GM12874 (cell line): ENCODE measurements around the gene RIBC2.

Experiments used
- CTCF ChIP-seq: IDR thresholded peaks from 2 replicates; pipeline ENCODE4 v1.5.1; 2011; ENCODE audit warnings: low read depth, mild to moderate bottlenecking, control low read depth, low read length, moderate library complexity; ENCODE audit not compliant: insufficient read depth

The RIBC2 gene

GRCh38 chr22:45420011-45420410, 6.5 kb downstream of the RIBC2 start:
- TF ChIP-seq CTCF: no peak

DNA sequence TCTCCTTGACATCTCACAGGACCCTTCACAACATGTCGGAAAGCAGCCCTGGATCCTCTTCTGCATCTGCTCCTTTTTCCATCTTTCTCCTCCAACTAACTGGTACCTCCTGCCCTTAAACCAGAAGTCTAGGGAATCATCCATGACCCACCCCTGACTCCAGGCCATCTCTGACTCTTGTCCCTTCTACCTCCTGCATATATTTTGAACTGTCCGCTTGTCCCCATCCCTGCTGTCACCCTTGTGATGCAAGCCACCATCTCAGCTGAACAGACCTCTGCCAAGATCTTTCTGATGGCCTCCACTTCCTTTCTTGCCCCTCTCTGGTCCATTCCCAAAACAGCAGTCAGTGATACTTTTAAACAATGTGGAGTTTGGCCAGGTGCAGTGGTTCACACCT, 7.0 kb downstream of the RIBC2 start:
- no peak for TF ChIP-seq CTCF

GRCh38 chr22:45421349-45422055, 8.0 kb downstream of the RIBC2 start:
- TF ChIP-seq CTCF: no peak

DNA sequence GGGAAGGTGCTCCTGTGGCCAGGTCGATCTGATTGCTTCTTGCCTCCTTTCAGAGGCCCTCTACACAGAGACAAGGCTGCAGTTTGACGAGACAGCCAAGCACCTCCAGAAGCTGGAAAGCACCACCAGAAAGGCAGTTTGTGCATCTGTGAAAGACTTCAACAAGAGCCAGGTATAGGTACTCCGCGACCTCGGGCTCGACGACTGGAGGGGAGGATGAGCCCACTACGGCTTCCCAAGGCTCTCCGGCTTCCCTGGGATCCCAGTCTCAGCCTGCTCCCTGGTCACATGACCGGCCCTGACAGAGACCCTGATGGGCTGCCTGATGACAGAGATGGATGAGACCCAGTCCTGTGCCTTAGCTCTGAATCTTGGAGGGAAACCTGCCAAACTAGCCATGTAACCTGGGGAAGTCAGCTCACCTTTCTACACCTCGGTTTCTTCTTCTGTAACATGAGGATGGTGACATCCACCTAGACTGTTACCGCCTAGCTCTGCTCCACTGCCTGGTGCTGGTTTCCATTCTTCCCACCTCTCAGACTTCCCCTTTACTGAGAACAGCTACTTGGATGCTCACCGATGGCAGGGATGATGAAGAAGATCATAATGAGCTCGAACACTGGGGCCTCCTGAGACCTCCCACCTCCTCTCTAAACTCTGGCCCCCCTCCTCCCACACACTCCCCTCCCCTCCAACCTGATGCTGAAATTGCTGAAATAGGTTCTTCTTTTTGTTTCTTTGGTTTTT, 8.9 kb downstream of the RIBC2 start:
- TF ChIP-seq CTCF: no peak

- TF ChIP-seq CTCF: no peak
Observed at GRCh38 chr22:45423524-45423923, 10.0 kb downstream of the RIBC2 start.

- TF ChIP-seq CTCF: no peak
Observed at GRCh38 chr22:45424241-45424731, 10.8 kb downstream of the RIBC2 start.

- TF ChIP-seq CTCF: no peak
Observed at GRCh38 chr22:45425101-45425500, 11.6 kb downstream of the RIBC2 start.
